GM08714 (cell line): Measurements from ENCODE around the gene SPTLC2.
"Not testable (repeated sequence)": the region's sequence is repeated elsewhere in the genome, so short reads cannot be mapped to it uniquely, and the experiment has no call there.

Source experiments
- H3K4me3 ChIP-seq: fragments of 200-500 bp; sonication (Bioruptor generic); 2 replicates; pipeline ENCODE4 v1.5.1; 2014; ENCODE audit warnings: mild to moderate bottlenecking, low read length, inconsistent platforms
- ZNF274 ChIP-seq: IDR thresholded peaks from 2 replicates; pipeline ENCODE4 v1.6.1; 2012; ENCODE audit warnings: mild to moderate bottlenecking, low read depth, low read length

SPTLC2 gene

GRCh38 chr14:77529963-77530362, 86.5 kb downstream of the SPTLC2 start:
- H3K4me3 ChIP-seq, result no peak overlapping the region
- TF ChIP-seq ZNF274, result no peak

GRCh38 chr14:77529213-77529612, 87.2 kb downstream of the SPTLC2 start:
- no peak for TF ChIP-seq ZNF274
- H3K4me3 ChIP-seq, result no peak overlapping the region

GRCh38 chr14:77528701-77529100, 87.7 kb downstream of the SPTLC2 start:
- H3K4me3 ChIP-seq, result not testable (repeated sequence)

GRCh38 chr14:77526266-77526665, 90.2 kb downstream of the SPTLC2 start:
- H3K4me3 ChIP-seq, result no peak overlapping the region
- no peak for TF ChIP-seq ZNF274

- H3K4me3 ChIP-seq, result no peak overlapping the region
- no peak for TF ChIP-seq ZNF274
Observed at GRCh38 chr14:77524536-77524935, 91.9 kb downstream of the SPTLC2 start.

GRCh38 chr14:77523109-77523508, 93.3 kb downstream of the SPTLC2 start:
- no peak for TF ChIP-seq ZNF274
- H3K4me3 ChIP-seq, result no peak overlapping the region

- no peak for TF ChIP-seq ZNF274
- H3K4me3 ChIP-seq, result no peak overlapping the region
Observed at GRCh38 chr14:77520555-77520954, 95.9 kb downstream of the SPTLC2 start.

- no peak overlapping the region for H3K4me3 ChIP-seq
- TF ChIP-seq ZNF274, result no peak
Observed at GRCh38 chr14:77516126-77516525, 100.3 kb downstream of the SPTLC2 start.

- H3K4me3 ChIP-seq, result no peak overlapping the region
- TF ChIP-seq ZNF274, result no peak
Observed at GRCh38 chr14:77511486-77512162, 104.8 kb downstream of the SPTLC2 start.

- no peak overlapping the region for H3K4me3 ChIP-seq
- TF ChIP-seq ZNF274, result no peak
Observed at GRCh38 chr14:77509366-77509765, 107.1 kb downstream of the SPTLC2 start.

- H3K4me3 ChIP-seq, result no peak overlapping the region
- no peak for TF ChIP-seq ZNF274
Observed at GRCh38 chr14:77508876-77509275, 107.6 kb downstream of the SPTLC2 start.

GRCh38 chr14:77508249-77508648, 108.2 kb downstream of the SPTLC2 start:
- no peak for TF ChIP-seq ZNF274
- no peak overlapping the region for H3K4me3 ChIP-seq

- TF ChIP-seq ZNF274, result no peak
- no peak overlapping the region for H3K4me3 ChIP-seq
Observed at GRCh38 chr14:77507762-77508161, 108.7 kb downstream of the SPTLC2 start.

GRCh38 chr14:77505031-77505430, 111.4 kb downstream of the SPTLC2 start:
- no peak overlapping the region for H3K4me3 ChIP-seq
- no peak for TF ChIP-seq ZNF274

GRCh38 chr14:77503138-77503537, 113.3 kb downstream of the SPTLC2 start:
- H3K4me3 ChIP-seq, result no peak overlapping the region
- TF ChIP-seq ZNF274, result no peak
